Body of pancreas (tissue), 4 donors: ENCODE data around the gene COX5B. TPM values are rescaled to one million over a fixed set of nuclear protein-coding genes. Genes with fewer than 3 reads are reported as not detected.
A peak's percentile ranks its signal among the peaks of the same experiment; 100 is the strongest.

Experiments
- ATAC-seq: fragments of 150-250 bp; one replicate; pipeline ENCODE4 v1.9.1; 2016
- DNase-seq, 4 donors: peaks; one replicate each; pipeline ENCODE4 v3.0.0-alpha.2; 2019
- H3K27ac ChIP-seq, 4 donors: fragments of 200-600 bp; sonication (generic); 1 replicate in 3 of 4; 2 replicates in 1 of 4; pipeline versions ENCODE4 v1.5.1 to v1.6.1; 2016 to 2019; ENCODE audit warnings: mild to moderate bottlenecking in 1 of 4, mixed read lengths in 1 of 4, moderate library complexity in 1 of 4
- H3K27me3 ChIP-seq, 2 donors: fragments of 200-600 bp; sonication (generic); one replicate each; pipeline ENCODE4 v1.6.0; 2016; ENCODE audit warnings: mild to moderate bottlenecking in 1 of 2
- H3K36me3 ChIP-seq, 2 donors: fragments of 200-600 bp; sonication (generic); replicated peaks in 1 of 2; 2 replicates each; pipeline ENCODE4 v1.5.1; 2016; ENCODE audit warnings: low read depth in 2 of 2; ENCODE audit not compliant: insufficient read depth in 1 of 2
- H3K4me1 ChIP-seq: fragments of 200-600 bp; sonication (generic); one replicate; pipeline ENCODE4 v1.6.0; 2016
- H3K4me3 ChIP-seq, 2 donors: fragments of 200-600 bp; sonication (generic); 1 replicate in 1 of 2; 2 replicates in 1 of 2; pipeline ENCODE4 v1.5.1; 2016 to 2019
- H3K9me3 ChIP-seq, 3 donors: fragments of 200-600 bp; sonication (generic); 1 replicate in 2 of 3; 2 replicates in 1 of 3; pipeline ENCODE4 v1.5.1; 2016
- POLR2A ChIP-seq, 3 donors: fragments of 450-650 bp; IDR thresholded peaks; one replicate each; pipeline ENCODE4 v1.6.1; 2016; ENCODE audit warnings: antibody characterized with exemption in 3 of 3, mild to moderate bottlenecking in 2 of 3
- WGBS, 2 donors: methylation state at CpG; one replicate each; pipeline ENCODE4 v1.1.5; 2017; 5-methylcytosine and 5-hydroxymethylcytosine counted together
- intact Hi-C: fragments of 100-400 bp; cut with DNase I; formaldehyde crosslinking; loops from one replicate; pipeline ENCODE4 v1.15.1; 2023
- total RNA-seq, 2 donors: library from RNA; depleted of rRNA; stranded (reverse); fragments of >200 nt; gene quantifications; one replicate each; pipeline ENCODE4 v1.1.0, GENCODE V29; 2016
- TF ChIP-seq, protein P1 (sequence below), 7 experiments: fragments of 450-650 bp in 4 of 7; fragments of 200-600 bp in 3 of 7; sonication (generic) in 3 of 7; IDR thresholded peaks; one replicate each; pipeline ENCODE4 v1.5.1; 2016 to 2019; ENCODE audit warnings: antibody characterized with exemption in 7 of 7

Gene COX5B
- total RNA-seq, 2 donors from 2014 or later, result 202 to 336 TPM

DNA sequence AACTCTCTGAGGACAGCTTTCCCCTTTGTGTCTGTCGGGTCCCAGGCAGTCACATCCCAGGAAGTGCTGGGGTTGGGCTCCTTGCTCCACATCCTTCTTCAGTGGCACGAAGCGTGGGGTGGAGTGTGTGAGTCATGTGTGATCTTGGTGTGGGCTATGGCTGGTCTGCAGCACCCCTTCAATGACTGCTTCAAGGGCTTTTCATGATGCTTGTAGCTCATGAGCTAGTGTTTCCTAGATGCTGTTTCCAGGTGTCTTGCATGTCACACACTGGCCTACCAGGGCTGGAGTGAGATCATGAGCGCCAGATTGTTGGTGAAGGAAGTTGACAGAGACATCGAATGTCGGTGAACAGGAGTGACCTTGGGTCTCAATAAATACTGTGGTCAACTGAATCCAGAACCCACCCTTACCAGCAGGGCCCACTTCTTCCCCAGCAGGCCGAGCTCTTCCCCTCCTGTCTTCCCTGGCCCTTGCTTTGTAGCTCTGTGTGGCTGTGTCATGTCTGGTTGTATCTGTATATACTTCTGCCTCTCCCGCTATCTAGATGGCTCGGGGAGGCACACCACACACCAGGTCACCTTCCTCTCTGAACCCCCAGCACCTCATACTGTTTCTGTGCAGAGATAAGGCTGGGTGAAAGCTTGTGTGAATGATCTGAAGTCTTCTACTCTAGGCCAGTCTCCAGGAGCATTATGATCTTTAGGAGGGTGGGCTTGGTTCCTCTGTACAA lies 27.5 kb downstream of the COX5B start:
- no peak for DNase-seq
- H3K36me3 ChIP-seq, result no peaks in the 10 kb centered on the region
- H3K27ac ChIP-seq, result peak overlapping the region in 1 of 4 donors; percentile 41
- H3K9me3 ChIP-seq, result no peaks in the 10 kb centered on the region
- H3K4me1 ChIP-seq, result no peaks in the 10 kb centered on the region
- 69 to 80% methylated on average over 9 of the region's 9 CpGs for WGBS, 2 donors
- ATAC-seq, result no peak
- intact Hi-C loops, result no loop called here
- no peaks in the 10 kb centered on the region for H3K27me3 ChIP-seq
- no peak for TF ChIP-seq POLR2A (IDR thresholded peaks at IDR 0.05)
- TF ChIP-seq, protein P1, sequence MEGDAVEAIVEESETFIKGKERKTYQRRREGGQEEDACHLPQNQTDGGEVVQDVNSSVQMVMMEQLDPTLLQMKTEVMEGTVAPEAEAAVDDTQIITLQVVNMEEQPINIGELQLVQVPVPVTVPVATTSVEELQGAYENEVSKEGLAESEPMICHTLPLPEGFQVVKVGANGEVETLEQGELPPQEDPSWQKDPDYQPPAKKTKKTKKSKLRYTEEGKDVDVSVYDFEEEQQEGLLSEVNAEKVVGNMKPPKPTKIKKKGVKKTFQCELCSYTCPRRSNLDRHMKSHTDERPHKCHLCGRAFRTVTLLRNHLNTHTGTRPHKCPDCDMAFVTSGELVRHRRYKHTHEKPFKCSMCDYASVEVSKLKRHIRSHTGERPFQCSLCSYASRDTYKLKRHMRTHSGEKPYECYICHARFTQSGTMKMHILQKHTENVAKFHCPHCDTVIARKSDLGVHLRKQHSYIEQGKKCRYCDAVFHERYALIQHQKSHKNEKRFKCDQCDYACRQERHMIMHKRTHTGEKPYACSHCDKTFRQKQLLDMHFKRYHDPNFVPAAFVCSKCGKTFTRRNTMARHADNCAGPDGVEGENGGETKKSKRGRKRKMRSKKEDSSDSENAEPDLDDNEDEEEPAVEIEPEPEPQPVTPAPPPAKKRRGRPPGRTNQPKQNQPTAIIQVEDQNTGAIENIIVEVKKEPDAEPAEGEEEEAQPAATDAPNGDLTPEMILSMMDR (IDR thresholded peaks at IDR 0.05), result no peak
- no peak overlapping the region for H3K4me3 ChIP-seq

DNA sequence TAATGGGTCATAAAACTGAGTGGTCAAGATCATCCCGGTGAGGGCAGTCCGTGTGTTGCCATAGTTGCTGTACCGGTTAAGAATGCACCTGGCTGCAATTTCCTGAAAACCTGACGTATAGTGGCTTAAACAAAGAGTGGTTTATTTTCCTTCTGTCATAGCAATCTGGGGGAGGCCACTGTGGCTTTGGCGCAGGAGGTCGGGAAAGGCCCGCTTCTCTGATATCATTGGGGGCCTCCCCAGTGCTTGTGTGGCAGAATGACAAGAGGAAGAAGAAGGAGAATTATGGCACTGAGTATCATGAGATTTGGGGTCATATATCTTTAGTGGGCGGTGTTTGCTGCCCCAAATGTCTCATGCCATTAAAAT lies 28.0 kb downstream of the COX5B start:
- DNase-seq, result no peak
- no peak overlapping the region for H3K4me3 ChIP-seq
- ATAC-seq, result peak; percentile 53
- 54 to 60% methylated on average over 8 of the region's 8 CpGs for WGBS, 2 donors
- intact Hi-C loops, result no loop called here
- H3K36me3 ChIP-seq, result no peaks in the 10 kb centered on the region
- no peaks in the 10 kb centered on the region for H3K27me3 ChIP-seq
- peak overlapping the region in 1 of 4 donors; percentile 41 for H3K27ac ChIP-seq
- TF ChIP-seq, protein P1 (IDR thresholded peaks at IDR 0.05), result no peak
- TF ChIP-seq POLR2A (IDR thresholded peaks at IDR 0.05), result no peak
- H3K4me1 ChIP-seq, result no peaks in the 10 kb centered on the region
- H3K9me3 ChIP-seq, result no peaks in the 10 kb centered on the region

DNA sequence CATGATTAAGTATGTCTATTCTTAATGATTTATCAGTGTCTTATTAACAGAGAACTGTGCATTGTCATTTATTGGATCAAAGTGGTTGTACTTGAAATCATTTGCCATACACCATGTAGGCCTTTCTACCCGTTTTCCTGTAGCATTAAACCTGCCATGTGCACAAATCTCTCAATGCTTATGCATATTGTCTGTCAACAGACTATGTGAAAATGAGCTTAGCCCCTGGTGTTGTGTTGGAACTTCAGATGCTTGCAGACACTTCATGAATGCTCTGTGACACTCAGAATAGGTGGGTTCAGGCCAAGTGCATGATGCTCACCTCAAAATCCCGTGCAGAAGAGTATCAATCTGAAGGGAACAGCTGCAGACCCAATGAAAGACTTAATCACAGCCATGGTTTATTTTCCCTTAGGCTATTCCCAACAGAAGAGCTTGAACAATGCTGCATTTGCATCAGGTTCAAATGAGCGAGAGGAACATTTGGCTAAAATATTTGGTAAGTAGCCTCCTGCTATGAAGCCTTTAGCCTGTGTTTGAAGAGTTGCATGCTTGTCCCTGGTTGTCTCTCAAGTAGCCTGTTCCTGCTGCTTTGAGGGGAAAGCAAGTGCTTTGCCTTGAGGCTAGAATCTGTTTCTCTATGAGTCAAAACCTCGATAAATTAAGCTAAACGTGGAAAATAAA lies 29.7 kb downstream of the COX5B start:
- ATAC-seq (no peak), DNase-seq (no peak)
- Histone ChIP-seq H3K9me3 (no peaks in the 10 kb centered on the region), H3K36me3 (no peaks in the 10 kb centered on the region), H3K4me3 (no peak overlapping the region), H3K4me1 (no peaks in the 10 kb centered on the region), H3K27me3 (no peaks in the 10 kb centered on the region), H3K27ac (no peak overlapping the region)
- 61 to 67% methylated on average over 5 of the region's 5 CpGs for WGBS, 2 donors
- intact Hi-C loops, result no loop called here
- TF ChIP-seq, protein P1 (IDR thresholded peaks at IDR 0.05), result no peak
- no peak for TF ChIP-seq POLR2A (IDR thresholded peaks at IDR 0.05)

DNA sequence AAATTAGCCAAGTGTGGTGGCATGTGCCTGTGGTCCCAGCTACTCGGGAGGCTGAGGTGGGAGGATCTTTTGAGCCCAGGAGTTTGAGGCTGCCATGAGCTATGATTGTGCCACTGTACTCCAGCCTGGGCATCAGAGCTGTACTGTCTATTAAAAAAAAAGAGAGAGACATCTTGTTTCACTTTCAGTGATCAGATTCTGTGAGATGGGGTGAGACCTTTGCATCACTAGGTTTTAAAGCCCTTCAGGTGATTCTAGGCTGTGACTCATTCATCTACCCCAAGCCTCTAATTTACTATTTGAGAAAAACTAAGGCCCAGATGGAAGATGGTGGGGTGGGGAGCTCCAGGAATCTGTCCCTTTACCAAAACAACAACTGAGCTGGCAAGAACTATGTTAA lies 30.8 kb downstream of the COX5B start:
- intact Hi-C loops, result no loop called here
- TF ChIP-seq, protein P1 (IDR thresholded peaks at IDR 0.05), result no peak
- TF ChIP-seq POLR2A (IDR thresholded peaks at IDR 0.05), result no peak

More for the DNA sequence above, 30.8 kb downstream of the COX5B start:
- ATAC-seq (no peak), DNase-seq (no peak)
- H3K9me3 ChIP-seq, result no peaks in the 10 kb centered on the region
- H3K27ac ChIP-seq, result no peak overlapping the region
- H3K36me3 ChIP-seq, result no peaks in the 10 kb centered on the region
- WGBS, 2 donors, result 90 to 100% methylated on average over 1 of the region's 1 CpG
- no peaks in the 10 kb centered on the region for H3K4me1 ChIP-seq
- H3K27me3 ChIP-seq, result no peaks in the 10 kb centered on the region
- no peak overlapping the region for H3K4me3 ChIP-seq
